DMS 273 treated with DMSO at 0.1 percent for 48 hours (cell line): ENCODE data around the gene LYPD3.
"Not testable (repeated sequence)": the region's sequence is repeated elsewhere in the genome, so short reads cannot be mapped to it uniquely, and the experiment has no call there.

Experiments
- DNase-seq: peaks from one replicate; lab custom pipeline; 2025; lab: John Stamatoyannopoulos, UW

Gene LYPD3

GRCh38 chr19:43465468-43466120, at the start of gene LYPD3:
Gene LYPD3, minus strand, starts transcription at chr19:43465608. Its CDS starts 37 bp downstream, at chr19:43465571.
- no peak for DNase-seq

- not testable (repeated sequence) for DNase-seq
Observed at GRCh38 chr19:43512399-43512798, 47.0 kb upstream of the LYPD3 start.

- no peak for DNase-seq
Observed at GRCh38 chr19:43511324-43511723, 45.9 kb upstream of the LYPD3 start.

- DNase-seq, result no peak
Observed at GRCh38 chr19:43510713-43511112, 45.3 kb upstream of the LYPD3 start.

- no peak for DNase-seq
Observed at GRCh38 chr19:43507880-43508279, 42.5 kb upstream of the LYPD3 start.

- no peak for DNase-seq
Observed at GRCh38 chr19:43506629-43507028, 41.2 kb upstream of the LYPD3 start.

- no peak for DNase-seq
Observed at GRCh38 chr19:43505941-43506340, 40.5 kb upstream of the LYPD3 start.

GRCh38 chr19:43505186-43505456, 39.7 kb upstream of the LYPD3 start:
- DNase-seq, result no peak

- DNase-seq, result no peak
Observed at GRCh38 chr19:43504426-43505185, 39.2 kb upstream of the LYPD3 start, which contains the start of gene PHLDB3. Gene PHLDB3, minus strand, starts transcription at chr19:43504746. Its CDS starts 628 bp downstream, at chr19:43504118.

- DNase-seq, result peak; percentile 68
Observed at GRCh38 chr19:43503501-43504425, 38.4 kb upstream of the LYPD3 start.

GRCh38 chr19:43502419-43502976, 37.1 kb upstream of the LYPD3 start:
- DNase-seq, result no peak

GRCh38 chr19:43501661-43502418, 36.4 kb upstream of the LYPD3 start:
- no peak for DNase-seq

GRCh38 chr19:43499042-43499441, 33.6 kb upstream of the LYPD3 start:
- no peak for DNase-seq

- DNase-seq, result no peak
Observed at GRCh38 chr19:43498233-43498842, 32.9 kb upstream of the LYPD3 start.

GRCh38 chr19:43496960-43497359, 31.6 kb upstream of the LYPD3 start:
- no peak for DNase-seq

- DNase-seq, result no peak
Observed at GRCh38 chr19:43495082-43495481, 29.7 kb upstream of the LYPD3 start.

GRCh38 chr19:43490759-43491158, 25.4 kb upstream of the LYPD3 start:
- DNase-seq, result no peak

- no peak for DNase-seq
Observed at GRCh38 chr19:43489979-43490599, 24.7 kb upstream of the LYPD3 start.

- DNase-seq, result no peak
Observed at GRCh38 chr19:43489310-43489709, 23.9 kb upstream of the LYPD3 start.

GRCh38 chr19:43488179-43488578, 22.8 kb upstream of the LYPD3 start:
- no peak for DNase-seq

GRCh38 chr19:43486412-43486811, 21.0 kb upstream of the LYPD3 start:
- no peak for DNase-seq
